GM13977 (cell line): ENCODE data around the gene SRRM1.

Experiments used
- DNase-seq: peaks from one replicate; pipeline ENCODE4 v3.0.0; 2012; ENCODE audit warnings: low spot score
- CTCF ChIP-seq: IDR thresholded peaks from 2 replicates; pipeline ENCODE4 v1.5.1; 2012; ENCODE audit warnings: mild to moderate bottlenecking, control low read depth; ENCODE audit not compliant: insufficient read depth; ENCODE audit errors: extremely low read depth, missing control alignments
- in situ Hi-C: fragments of 300-500 bp; cut with MboI; formaldehyde crosslinking; loops from one replicate; pipeline ENCODE4 v1.12.0; 2022; ENCODE audit warnings: low sequenced_read_pairs, low pct_unique_long_range_greater_than_20kb, mixed read lengths, inconsistent platforms; ENCODE audit not compliant: unreplicated experiment

SRRM1 gene

GRCh38 chr1:24642481-24643362, at the start of gene SRRM1:
Gene SRRM1, plus strand, starts transcription at chr1:24643302. Its CDS starts 25 bp downstream, at chr1:24643327.
- TF ChIP-seq CTCF = peak; percentile 26
- peak; percentile 98 for DNase-seq
- in situ Hi-C loops = no loop called here

GRCh38 chr1:24594328-24594598, 48.8 kb upstream of the SRRM1 start:
- DNase-seq = no peak
- in situ Hi-C loops = loop anchor here (25.0 kb wide), 1 partner anchor 382 kb away; no protein-coding TSS in a partner anchor
- no peak for TF ChIP-seq CTCF

GRCh38 chr1:24596401-24596880, 46.7 kb upstream of the SRRM1 start:
- TF ChIP-seq CTCF = no peak
- DNase-seq = no peak
- in situ Hi-C loops = loop anchor here (25.0 kb wide), 1 partner anchor 384 kb away; no protein-coding TSS in a partner anchor

GRCh38 chr1:24599265-24599664, 43.8 kb upstream of the SRRM1 start:
- no peak for DNase-seq
- no peak for TF ChIP-seq CTCF
- in situ Hi-C loops = loop anchor here (25.0 kb wide), 1 partner anchor 387 kb away; no protein-coding TSS in a partner anchor

GRCh38 chr1:24600551-24600950, 42.6 kb upstream of the SRRM1 start:
- no peak for TF ChIP-seq CTCF
- in situ Hi-C loops = no loop called here
- no peak for DNase-seq

- no peak for DNase-seq
- no peak for TF ChIP-seq CTCF
- in situ Hi-C loops = no loop called here
These were observed 37.4 kb upstream of the SRRM1 start for GRCh38 chr1:24605534-24606295.
